ENCODE results near the gene RHBDL3.

- TF ChIP-seq CTCF (IDR thresholded peaks at IDR 0.05; ENCODE audit: low read length) (no peak), EZH2 (optimal IDR thresholded peaks at IDR 0.05; ENCODE audit: low read depth, low read length) (no peak), EZH2phosphoT487 (IDR thresholded peaks at IDR 0.05; ENCODE audit: low read length) (no peak)
These were observed 77.1 kb downstream of the RHBDL3 start for GRCh38 chr17:32342603-32343325.
